Measurements from ENCODE around the gene GNAI3. TPM values are rescaled to one million over a fixed set of nuclear protein-coding genes. Genes with fewer than 3 reads are reported as not detected.

Gene GNAI3
- total and polyA plus RNA-seq, 12 donors = 1.6 to 3.6 (median 2.7) TPM

GRCh38 chr1:109617291-109617801 is 68.9 kb downstream of the GNAI3 start:
- no peaks in the 10 kb centered on the region for H3K27me3 ChIP-seq
- WGBS, 2 donors = 57 to 62% methylated on average over 3 of the region's 3 CpGs
- peaks cover 2 to 82% (median 32%) of the 10 kb centered on the region in 9 donors for H3K4me1 ChIP-seq
- peak overlapping the region in 6 of 10 donors; percentile 1 to 97 (median 38) for H3K27ac ChIP-seq
- H3K4me3 ChIP-seq = no peak overlapping the region
- H3K36me3 ChIP-seq = no peaks in the 10 kb centered on the region
- ATAC-seq (peak in 1 of 8 donors; percentile 7), DNase-seq (no peak)
- no peak for TF ChIP-seq CTCF (IDR thresholded peaks at IDR 0.05)
- intact Hi-C loops (cut with DNase I) = no loop called here
- no peaks in the 10 kb centered on the region for H3K9me3 ChIP-seq

- no peak for DNase-seq
- 52 to 53% methylated on average over 9 of the region's 9 CpGs for WGBS, 2 donors
- Histone ChIP-seq H3K4me3 (peak overlapping the region; percentile 45 to 77 (median 72)), H3K27me3 (no peaks in the 10 kb centered on the region), H3K27ac (peak overlapping the region in 9 of 10 donors; percentile 46 to 97 (median 85)), H3K36me3 (no peaks in the 10 kb centered on the region), H3K9me3 (no peaks in the 10 kb centered on the region), H3K4me1 (peaks cover 2 to 85% (median 46%) of the 10 kb centered on the region in 9 donors)
- intact Hi-C loops (cut with DNase I) = no loop called here
- no peak for TF ChIP-seq CTCF (IDR thresholded peaks at IDR 0.05)
- ATAC-seq = no peak
These were observed 70.5 kb downstream of the GNAI3 start for GRCh38 chr1:109618661-109619575.

- H3K4me3 ChIP-seq = peak within 1 kb of the TSS; percentile 45 to 77 (median 72)
- TF ChIP-seq CTCF (IDR thresholded peaks at IDR 0.05) = no peak
- peak; percentile 77 to 81 for DNase-seq
- no peaks in the 10 kb centered on the region for H3K27me3 ChIP-seq
- no peaks in the 10 kb centered on the region for H3K9me3 ChIP-seq
- peaks cover 9 to 87% (median 54%) of the 10 kb centered on the region in 9 donors for H3K4me1 ChIP-seq
- H3K36me3 ChIP-seq = no peaks in the 10 kb centered on the region
- peak; percentile 54 to 82 (median 72) for ATAC-seq
- intact Hi-C loops (cut with DNase I) = loop anchor here in 1 of 10 donors (5.0 kb wide), 1 partner anchor 72 kb away; the partner anchor contains the start of gene GNAI3
- WGBS, 2 donors = 0% methylated on average over 47 of the region's 47 CpGs
- H3K27ac ChIP-seq = peak within 1 kb of the TSS; percentile 1 to 97 (median 84)
These were observed 71.4 kb downstream of the GNAI3 start, which contains the start of the genes AMPD2 and GNAT2 for GRCh38 chr1:109619576-109620400. Gene AMPD2, plus strand, starts transcription at chr1:109619837. Its CDS starts 1,339 bp downstream, at chr1:109621176. Gene GNAT2, minus strand, starts transcription at chr1:109619616. Its CDS starts 6,746 bp downstream, at chr1:109612870.
